H1 (cell line): Measurements from ENCODE around the gene ADCY2.

ENCODE experiments used
- ATF3 ChIP-seq: IDR thresholded peaks from 2 replicates; pipeline ENCODE4 v1.6.1; 2011; ENCODE audit warnings: low read depth, mild to moderate bottlenecking, low read length; ENCODE audit not compliant: insufficient read depth
- CEBPB ChIP-seq: IDR thresholded peaks from 2 replicates; pipeline ENCODE4 v1.6.1; 2012; ENCODE audit warnings: low read depth, low read length
- CHD2 ChIP-seq: IDR thresholded peaks from 2 replicates; pipeline ENCODE4 v1.6.1; 2012; ENCODE audit warnings: low read length, improper control_type of control experiment
- CTCF ChIP-seq, 3 experiments: IDR thresholded peaks; 1 replicate in 2 of 3; 2 replicates in 1 of 3; pipeline versions ENCODE4 v1.5.1 to v1.6.1; 2011; ENCODE audit warnings: low read length in 3 of 3, mild to moderate bottlenecking in 3 of 3, inconsistent platforms in 2 of 3, low read depth in 1 of 3, moderate library complexity in 1 of 3; ENCODE audit not compliant: insufficient read depth in 1 of 3; ENCODE audit errors: control extremely low read depth in 1 of 3
- EP300 ChIP-seq, 2 experiments: IDR thresholded peaks; 1 replicate in 1 of 2; 2 replicates in 1 of 2; pipeline ENCODE4 v1.6.1; 2011 to 2012; ENCODE audit warnings: low read depth in 2 of 2, low read length in 2 of 2, mild to moderate bottlenecking in 2 of 2, borderline replicate concordance in 1 of 2, inconsistent platforms in 1 of 2, moderate library complexity in 1 of 2
- GABPA ChIP-seq: IDR thresholded peaks from 2 replicates; pipeline ENCODE4 v1.6.1; 2011; ENCODE audit warnings: mild to moderate bottlenecking, low read length, moderate library complexity, borderline replicate concordance; ENCODE audit not compliant: insufficient read depth
- JUN ChIP-seq: IDR thresholded peaks from 2 replicates; pipeline ENCODE4 v1.6.1; 2011; ENCODE audit warnings: low read depth, mild to moderate bottlenecking, improper control_type of control experiment, low read length
- RXRA ChIP-seq: IDR thresholded peaks from 2 replicates; pipeline ENCODE4 v1.6.1; 2011; ENCODE audit warnings: low read depth, mild to moderate bottlenecking, low read length, moderate library complexity; ENCODE audit not compliant: insufficient read depth
- SP1 ChIP-seq: IDR thresholded peaks from 2 replicates; pipeline ENCODE4 v1.6.1; 2011; ENCODE audit warnings: low read depth, low read length
- TAF7 ChIP-seq: optimal IDR thresholded peaks from 2 replicates; pipeline ENCODE3; 2011; ENCODE audit warnings: low read depth, mild to moderate bottlenecking, inconsistent platforms, low read length, moderate library complexity, borderline replicate concordance
- TBP ChIP-seq: IDR thresholded peaks from 2 replicates; pipeline ENCODE4 v1.6.1; 2011; ENCODE audit warnings: low read depth, low read length, improper control_type of control experiment
- TEAD4 ChIP-seq: IDR thresholded peaks from 2 replicates; pipeline ENCODE4 v1.6.1; 2012; ENCODE audit warnings: low read depth, low read length, inconsistent platforms, mixed read lengths

GRCh38 chr5:7628248-7628647, 232.3 kb downstream of the ADCY2 start:
- TF ChIP-seq TBP = no peak
- TF ChIP-seq SP1 = no peak
- TF ChIP-seq CTCF (IDR thresholded peaks at IDR 0.05; ENCODE audit: control extremely low read depth in 1 of 3, insufficient read depth in 1 of 3, low read depth in 1 of 3, low read length in 3 of 3) = no peak
- TF ChIP-seq RXRA = no peak
- no peak for TF ChIP-seq GABPA
- TF ChIP-seq EP300 (IDR thresholded peaks at IDR 0.05; ENCODE audit: borderline replicate concordance in 1 of 2, low read depth in 2 of 2, low read length in 2 of 2) = no peak
- TF ChIP-seq ATF3 = no peak
- TF ChIP-seq CHD2 = no peak
- no peak for TF ChIP-seq JUN
- no peak for TF ChIP-seq CEBPB
- no peak for TF ChIP-seq TEAD4
- TF ChIP-seq TAF7 = no peak
